ENCODE measurements around the gene SMARCAL1. TPM values are rescaled to one million over a fixed set of nuclear protein-coding genes. Genes with fewer than 3 reads are reported as not detected.

The SMARCAL1 gene
- total RNA-seq, 1 donor from 2014 or later, result 13.2 TPM

DNA sequence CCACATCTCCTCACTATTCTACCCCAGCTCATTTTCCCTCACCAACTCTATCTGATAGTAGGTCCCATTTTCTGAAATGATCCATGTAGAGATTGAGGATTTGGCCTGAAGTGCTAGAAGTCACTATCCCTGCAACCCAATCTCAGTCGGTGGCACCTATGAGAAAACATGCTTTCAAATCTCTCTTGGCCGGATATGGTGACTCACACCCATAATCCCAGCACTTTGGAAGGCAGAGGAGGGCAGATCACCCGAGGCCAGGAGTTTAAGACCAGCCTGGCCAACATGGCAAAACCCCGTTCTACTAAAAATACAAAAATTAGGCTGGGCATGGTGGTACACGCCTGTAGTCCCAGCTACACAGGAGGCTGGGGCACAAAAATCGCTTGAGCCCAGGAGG, 20.9 kb upstream of the SMARCAL1 start:
- intact Hi-C loops (cut with DNase I), result no loop called here

DNA sequence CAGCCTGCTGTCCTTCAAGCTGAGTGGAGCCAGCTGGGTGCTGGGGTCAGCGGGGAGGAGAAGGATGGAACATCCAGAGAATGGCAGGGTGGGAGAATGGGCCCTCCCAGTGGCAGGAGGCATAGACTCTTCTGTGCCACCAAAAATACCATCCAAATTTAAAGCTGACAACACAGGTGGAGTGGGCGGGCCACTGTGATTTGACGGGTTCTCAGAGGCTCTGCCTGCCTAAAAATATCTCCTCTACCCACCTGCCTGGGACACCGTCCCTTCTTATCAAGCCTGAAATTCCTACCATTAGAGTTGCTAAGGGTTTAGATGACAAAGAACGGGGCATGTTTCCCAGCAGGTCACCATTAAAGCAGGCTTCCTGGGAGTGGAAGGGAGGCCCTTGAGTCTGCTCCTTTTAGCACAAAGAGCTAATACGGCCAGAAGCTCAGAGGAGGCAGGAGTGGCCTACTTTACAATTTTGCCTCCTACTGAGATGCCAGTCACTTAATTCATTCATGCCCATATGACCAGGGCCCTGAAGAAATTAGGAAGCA, 20.2 kb upstream of the SMARCAL1 start:
- no peak for DNase-seq (ENCODE audit: low spot score)
- intact Hi-C loops (cut with DNase I), result no loop called here

More for the DNA sequence above, 20.9 kb upstream of the SMARCAL1 start:
- DNase-seq (ENCODE audit: low spot score), result no peak

DNA sequence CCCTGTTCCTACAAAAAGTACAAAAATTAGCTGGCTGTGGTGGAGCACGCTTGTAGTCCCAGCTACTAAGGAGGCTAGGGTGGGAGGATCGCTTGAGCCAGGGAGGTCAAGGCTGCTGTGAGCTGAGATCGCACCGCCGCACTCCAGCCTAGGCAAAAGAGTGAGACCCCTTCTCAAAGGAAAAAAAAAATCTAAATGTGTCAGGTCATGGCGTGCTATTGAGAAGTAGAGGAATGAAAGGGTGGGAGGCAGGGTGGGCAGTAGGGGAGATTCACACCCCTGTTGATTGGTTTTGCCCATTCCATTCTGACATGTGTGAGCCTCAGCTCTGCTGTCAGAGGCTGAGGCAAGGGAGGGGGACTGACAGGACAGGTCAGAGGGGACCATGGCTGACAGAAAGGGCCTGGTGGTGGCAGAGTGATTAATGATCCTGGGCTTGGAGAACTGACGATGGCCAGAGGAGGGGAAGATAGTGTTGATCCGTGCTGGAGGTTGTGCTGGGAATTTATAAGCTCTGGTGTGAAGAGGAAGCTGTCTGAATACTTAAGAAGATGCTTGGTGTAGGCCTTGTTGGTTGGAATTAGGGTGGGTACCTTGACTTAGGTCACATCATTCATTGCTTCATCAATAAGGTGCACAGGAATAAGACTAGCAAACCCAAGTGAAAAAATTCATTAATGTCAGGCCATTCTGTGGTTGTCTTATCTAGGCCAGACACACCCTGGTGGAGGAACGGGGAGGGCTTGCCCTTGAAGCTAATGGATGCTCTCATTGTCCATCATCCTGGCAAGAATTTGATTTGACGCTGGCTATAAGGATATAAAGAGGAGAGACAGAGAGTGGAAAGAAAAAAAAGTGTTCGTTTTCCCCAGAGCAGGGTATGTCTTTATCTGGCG, 19.1 kb upstream of the SMARCAL1 start:
- no peak for DNase-seq (ENCODE audit: low spot score)
- intact Hi-C loops (cut with DNase I), result no loop called here

DNA sequence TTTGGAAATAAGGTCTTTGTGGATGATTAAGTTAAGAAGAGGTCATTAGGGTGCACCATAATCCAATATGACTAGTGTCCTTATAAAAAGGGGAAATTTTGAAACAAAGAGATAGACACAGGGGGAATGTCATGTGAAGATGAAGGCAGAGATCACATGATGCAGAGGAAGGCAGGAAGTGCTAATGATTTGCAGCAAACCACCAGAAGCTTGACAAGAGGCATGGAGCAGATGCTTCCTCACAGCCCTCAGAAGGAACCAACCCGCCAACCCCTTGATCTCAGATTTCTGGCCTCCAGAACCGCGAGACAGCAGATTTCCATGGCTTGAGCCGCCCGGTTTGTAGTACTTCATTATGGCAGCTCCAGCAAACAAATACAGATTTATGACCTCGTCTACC, 17.4 kb upstream of the SMARCAL1 start:
- intact Hi-C loops (cut with DNase I), result no loop called here
- no peak for DNase-seq (ENCODE audit: low spot score)

DNA sequence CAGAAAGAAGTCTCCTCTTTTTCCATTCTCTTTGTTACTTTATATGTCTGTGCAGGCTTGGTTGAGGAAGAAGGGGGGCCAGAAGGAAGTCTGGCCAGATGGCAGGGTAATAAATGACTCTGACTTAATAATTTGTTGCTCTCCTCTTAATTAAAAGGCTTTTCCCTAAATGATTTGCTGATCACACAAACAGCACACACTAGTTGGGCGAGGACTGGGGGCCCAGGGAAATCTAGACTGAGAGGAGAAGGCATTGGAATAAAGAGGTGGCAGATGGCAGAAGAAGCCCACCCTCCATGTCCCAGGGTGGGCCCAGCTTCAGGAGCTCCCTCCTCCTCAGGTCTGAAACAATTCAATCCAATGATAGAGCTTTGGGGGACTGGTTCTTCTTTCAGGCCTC, 12.7 kb upstream of the SMARCAL1 start:
- DNase-seq (ENCODE audit: low spot score), result no peak
- intact Hi-C loops (cut with DNase I), result no loop called here

GRCh38 chr2:216402751-216403150, 9.5 kb upstream of the SMARCAL1 start:
- DNase-seq (ENCODE audit: low spot score), result no peak
- intact Hi-C loops (cut with DNase I), result no loop called here

DNA sequence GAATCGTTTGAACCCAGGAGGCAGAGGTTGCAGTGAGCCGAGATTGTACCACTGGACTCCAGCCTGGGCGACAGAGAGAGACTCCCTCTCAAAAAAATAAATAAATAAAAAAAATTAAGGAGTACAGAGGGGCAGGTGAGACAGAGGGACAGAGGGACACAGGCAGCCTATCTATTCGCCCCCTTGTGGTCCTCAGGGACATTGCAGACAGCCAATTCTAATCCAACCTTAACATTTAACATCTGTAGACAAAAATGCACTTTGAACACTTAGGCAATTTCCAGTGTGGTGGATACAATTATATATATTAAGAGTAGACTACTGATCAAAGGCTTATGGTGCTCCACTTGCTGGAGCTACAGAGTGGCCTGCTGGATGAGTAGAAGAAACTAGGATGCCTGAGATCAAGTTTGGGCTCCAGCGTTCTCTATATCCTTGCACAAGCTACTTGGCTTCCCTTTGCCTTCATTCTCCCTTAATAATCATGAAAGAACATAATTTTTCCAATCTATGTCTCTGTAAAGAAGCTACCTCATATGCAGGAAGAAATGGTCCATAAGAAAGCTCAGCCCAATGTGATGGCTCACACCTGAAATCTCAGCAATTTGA, 8.2 kb upstream of the SMARCAL1 start:
- DNase-seq (ENCODE audit: low spot score), result no peak
- intact Hi-C loops (cut with DNase I), result no loop called here

DNA sequence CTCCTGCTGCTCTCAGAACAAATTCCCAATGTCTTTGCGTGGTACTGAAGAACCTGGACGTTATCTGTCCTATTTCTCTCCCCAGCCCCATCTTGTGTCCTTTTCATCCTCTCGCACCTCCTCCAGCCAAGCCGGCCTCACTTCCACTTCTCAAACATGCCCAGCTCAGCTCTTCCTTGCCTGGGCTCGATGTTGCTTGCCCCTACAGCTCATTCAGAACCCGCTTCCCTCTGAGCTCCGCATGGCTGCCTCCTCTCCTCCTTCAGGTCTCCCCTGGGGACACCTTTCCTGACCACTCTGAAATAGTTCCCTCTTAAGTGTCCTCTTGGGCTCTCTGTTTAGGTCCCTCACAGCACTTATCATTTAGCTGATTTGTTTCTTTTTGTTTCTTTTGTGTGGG, 6.7 kb upstream of the SMARCAL1 start:
- intact Hi-C loops (cut with DNase I), result no loop called here
- DNase-seq (ENCODE audit: low spot score), result no peak

DNA sequence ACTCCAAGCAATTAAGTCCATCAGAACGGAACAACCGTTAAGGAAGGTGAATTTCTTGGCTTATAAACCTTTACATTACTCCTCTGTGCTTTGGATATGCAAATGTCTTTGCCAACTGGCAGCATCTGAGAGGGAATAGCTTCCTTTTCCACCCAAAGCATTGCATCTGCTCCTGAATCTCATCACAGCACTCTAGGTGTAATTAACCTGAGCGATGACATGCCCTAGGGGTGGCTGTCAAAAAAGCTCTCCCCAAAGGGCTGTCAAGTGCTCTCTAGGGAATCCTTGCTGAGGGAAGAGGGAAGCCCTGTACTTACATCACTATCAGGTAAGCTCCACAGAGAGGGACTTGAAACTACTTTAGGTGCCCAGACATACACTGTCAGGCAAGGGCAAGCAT, 5.5 kb upstream of the SMARCAL1 start:
- intact Hi-C loops (cut with DNase I), result no loop called here
- no peak for DNase-seq (ENCODE audit: low spot score)

DNA sequence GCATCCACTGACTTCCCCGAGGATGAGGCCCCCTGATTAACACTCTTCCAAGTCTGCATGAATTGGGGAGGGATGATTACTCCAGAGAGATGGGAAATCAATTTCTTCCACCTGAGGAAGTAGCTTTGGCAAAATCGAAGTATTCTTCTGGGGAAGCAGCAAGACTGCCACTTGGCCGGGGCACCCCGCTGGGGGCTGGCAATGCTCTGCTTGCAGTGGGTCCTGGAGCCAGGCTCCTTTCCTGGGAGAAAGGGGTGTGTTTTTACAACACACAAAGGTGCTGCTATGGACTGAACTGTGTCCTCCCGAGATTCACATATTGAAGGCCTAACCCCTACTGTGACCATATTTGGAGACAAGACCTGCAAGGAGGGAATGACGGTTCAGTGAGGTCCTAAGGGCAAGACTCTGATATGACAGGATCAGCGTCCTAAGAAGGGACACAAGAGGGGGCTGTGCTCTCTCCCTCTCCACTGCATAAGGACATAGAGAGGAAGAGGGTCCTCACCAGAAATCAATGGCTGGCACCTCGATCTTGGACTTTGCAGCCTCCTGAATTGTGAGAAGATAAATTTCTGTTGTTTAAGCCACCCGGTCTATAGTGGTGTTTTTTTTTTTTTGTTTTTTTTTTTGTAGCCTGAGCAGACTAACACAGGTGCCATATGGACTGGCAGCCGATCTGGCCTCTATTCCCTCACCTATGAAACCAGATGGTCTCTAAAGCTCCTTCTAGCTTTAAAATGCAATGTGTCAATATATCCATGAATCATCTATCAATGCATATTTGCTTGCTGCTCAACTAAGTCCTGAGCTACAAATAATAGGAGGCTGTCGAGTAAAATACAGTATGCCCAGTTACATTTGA, 3.6 kb upstream of the SMARCAL1 start:
- intact Hi-C loops (cut with DNase I), result no loop called here
- DNase-seq (ENCODE audit: low spot score), result no peak

DNA sequence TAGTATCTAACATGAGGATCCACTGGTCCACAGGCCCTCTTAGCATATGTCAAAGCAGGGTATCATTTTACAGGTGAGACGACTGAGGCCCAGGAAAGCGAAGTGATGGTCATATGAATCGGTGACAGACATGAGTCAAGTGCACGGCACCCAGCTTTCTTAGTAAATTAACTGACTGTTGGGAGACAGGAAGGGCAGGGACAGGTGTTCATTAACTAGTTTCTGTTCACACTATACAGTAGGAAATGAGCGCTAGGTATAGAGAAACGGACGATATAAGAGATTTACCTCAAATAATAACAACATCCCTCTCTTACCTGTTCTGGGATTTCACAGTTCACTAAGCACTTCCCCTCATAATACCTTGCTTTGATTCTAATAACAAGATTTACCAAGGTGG, 1.7 kb upstream of the SMARCAL1 start:
- intact Hi-C loops (cut with DNase I), result loop anchor here (5.0 kb wide), 1 partner anchor 193 kb away; no protein-coding TSS in a partner anchor
- DNase-seq (ENCODE audit: low spot score), result no peak

DNA sequence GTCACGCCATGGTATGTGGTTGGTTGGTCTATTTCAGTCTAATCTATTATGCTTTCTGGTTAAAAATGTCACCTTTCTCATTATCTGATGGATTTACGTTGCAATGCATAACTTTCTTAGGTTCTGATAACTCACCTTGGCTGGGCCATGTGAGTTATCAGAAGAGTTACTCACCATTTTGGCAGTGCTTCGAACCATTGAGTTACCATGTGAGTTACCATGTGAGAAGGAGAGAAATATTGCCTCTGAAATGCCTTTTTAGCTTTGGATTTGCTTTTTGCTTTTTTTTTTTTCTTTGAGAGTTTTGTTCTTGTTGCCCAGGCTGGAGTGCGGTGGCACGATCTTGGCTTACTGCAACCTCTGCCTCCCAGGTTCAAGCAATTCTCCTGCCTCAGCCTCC, 1.6 kb downstream of the SMARCAL1 start:
- peak; percentile 10 for DNase-seq (ENCODE audit: low spot score)
- intact Hi-C loops (cut with DNase I), result loop anchor here (2.0 to 5.0 kb wide), 2 partner anchors 85 to 197 kb away; partner anchors contain the start of gene RPL37A

DNA sequence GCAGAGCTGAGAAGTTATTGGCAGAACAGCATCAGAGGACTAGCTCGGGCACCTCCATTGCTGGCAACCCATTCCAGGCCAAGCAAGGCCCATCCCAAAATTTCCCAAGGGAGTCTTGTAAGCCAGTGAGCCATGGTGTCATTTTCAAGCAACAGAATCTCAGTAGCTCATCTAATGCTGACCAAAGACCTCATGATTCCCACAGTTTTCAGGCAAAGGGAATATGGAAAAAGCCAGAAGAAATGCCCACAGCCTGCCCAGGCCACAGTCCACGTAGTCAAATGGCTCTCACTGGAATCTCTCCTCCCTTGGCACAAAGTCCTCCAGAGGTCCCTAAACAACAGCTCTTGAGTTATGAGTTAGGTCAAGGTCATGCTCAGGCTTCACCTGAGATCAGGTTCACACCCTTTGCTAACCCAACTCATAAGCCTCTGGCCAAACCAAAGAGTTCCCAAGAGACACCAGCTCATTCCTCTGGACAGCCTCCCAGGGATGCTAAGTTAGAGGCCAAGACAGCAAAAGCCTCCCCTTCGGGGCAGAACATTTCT, 2.6 kb downstream of the SMARCAL1 start:
- peak; percentile 22 for DNase-seq (ENCODE audit: low spot score)
- intact Hi-C loops (cut with DNase I), result loop anchor here (5.0 kb wide), 1 partner anchor 198 kb away; no protein-coding TSS in a partner anchor

DNA sequence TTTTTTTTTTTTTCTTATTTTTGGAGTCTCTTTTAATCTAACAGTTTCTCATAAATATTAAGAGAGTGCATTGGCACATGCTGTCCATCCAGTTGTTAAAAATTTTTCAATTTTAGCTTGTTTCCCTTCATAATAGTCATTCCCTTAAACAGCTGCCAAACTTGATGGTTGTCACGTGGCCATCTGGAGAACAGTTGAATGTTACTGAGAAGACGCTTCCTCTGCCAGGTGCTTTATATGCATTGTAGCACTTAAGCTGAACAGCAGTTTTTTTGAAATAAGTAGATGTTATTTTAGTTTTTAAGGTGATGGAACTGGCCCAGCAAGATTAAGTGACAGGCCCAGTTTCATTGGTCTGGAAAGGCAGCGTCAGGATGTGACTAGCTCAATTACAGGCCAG, 3.3 kb downstream of the SMARCAL1 start:
- intact Hi-C loops (cut with DNase I), result no loop called here
- no peak for DNase-seq (ENCODE audit: low spot score)

GRCh38 chr2:216416571-216417307, 4.5 kb downstream of the SMARCAL1 start:
- intact Hi-C loops (cut with DNase I), result no loop called here
- DNase-seq (ENCODE audit: low spot score), result no peak

- no peak for DNase-seq (ENCODE audit: low spot score)
- intact Hi-C loops (cut with DNase I), result no loop called here
Observed at GRCh38 chr2:216418981-216419380, 6.7 kb downstream of the SMARCAL1 start.

GRCh38 chr2:216420367-216421101, 8.2 kb downstream of the SMARCAL1 start:
- no peak for DNase-seq (ENCODE audit: low spot score)
- intact Hi-C loops (cut with DNase I), result no loop called here

- DNase-seq (ENCODE audit: low spot score), result no peak
- intact Hi-C loops (cut with DNase I), result no loop called here
Observed at GRCh38 chr2:216423071-216423470, 10.8 kb downstream of the SMARCAL1 start.
